HG03064 (cell line): ENCODE results near the gene CD38.
"Not testable (repeated sequence)": the region's sequence is repeated elsewhere in the genome, so short reads cannot be mapped to it uniquely, and the experiment has no call there.

ENCODE experiments used
- ATAC-seq: cut with Tn5 transposase; IDR thresholded peaks from one replicate; pipeline ENCODE4 v1.9.1; 2021; ENCODE audit warnings: low read depth; ENCODE audit not compliant: unreplicated experiment

CD38 gene

GRCh38 chr4:15778289-15779241, at the start of gene CD38:
Gene CD38 (plus strand): TSS chr4:15778328. CDS start chr4:15778415, 87 bp downstream.
- peak; percentile 60 for ATAC-seq

DNA sequence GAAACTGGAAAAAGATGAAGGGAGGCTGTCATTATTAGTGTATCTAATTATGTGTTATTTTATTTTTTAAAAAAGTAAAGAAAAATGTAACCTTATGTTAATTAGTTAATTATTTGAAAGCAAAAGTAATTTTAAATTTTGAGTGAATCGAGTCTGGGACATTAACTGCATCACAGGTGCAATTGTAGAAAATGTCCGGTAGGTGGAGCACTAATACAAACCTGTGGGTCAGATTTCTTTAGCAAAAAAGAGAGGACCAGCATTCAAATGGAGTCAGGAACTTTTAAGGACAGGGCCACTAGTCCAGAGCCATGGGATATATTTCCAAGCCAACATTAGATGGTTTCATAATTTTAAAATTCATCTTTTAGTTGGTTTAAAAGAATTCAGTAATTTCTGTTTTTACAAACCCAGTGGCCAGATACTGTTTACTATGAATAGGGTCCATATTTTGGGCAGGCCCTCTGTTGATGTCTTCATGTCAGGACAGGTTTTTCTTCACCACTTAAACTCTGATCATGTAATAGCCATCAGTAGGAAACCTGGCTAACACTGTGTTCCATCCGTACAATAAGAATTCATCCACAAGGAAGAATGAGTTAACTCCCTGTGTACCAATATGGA, 48.1 kb upstream of the CD38 start:
- ATAC-seq: no peak

DNA sequence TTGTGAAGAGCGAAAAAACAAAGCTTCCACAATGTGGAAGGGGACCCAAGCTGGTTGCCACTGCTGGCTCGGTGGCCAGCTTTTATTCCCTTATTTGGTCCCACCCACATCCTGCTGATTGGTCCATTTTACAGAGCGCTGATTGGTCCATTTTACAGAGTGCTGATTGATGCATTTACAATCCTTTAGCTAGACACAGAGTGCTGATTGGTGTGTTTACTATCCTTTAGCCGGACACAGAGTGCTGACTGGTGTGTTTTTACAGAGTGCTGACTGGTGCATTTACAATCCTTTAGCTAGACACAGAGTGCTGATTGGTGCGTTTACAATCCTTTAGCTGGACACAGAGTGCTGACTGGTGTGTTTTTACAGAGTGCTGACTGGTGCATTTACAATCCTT, 45.1 kb upstream of the CD38 start:
- not testable (repeated sequence) for ATAC-seq

DNA sequence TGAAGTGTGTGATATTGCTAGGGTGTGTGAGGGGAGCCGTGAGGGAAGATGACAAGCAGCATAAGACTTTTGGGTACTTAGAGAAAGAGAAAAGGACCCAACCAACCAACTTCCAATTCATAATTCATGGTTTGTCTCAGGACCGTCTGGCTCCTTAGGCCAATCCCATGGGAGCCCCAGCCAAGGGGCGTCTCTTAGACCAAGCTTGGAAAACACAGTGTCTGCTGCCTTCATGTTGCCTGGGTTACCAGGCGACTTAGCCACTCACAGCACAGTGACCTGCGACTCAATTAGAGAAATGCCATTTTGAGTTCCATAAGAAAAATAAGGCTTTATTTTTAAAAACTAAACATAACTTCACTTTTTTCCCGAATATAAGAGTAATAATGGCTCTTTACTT, 42.6 kb upstream of the CD38 start:
- no peak for ATAC-seq

GRCh38 chr4:15736514-15737050, 41.5 kb upstream of the CD38 start:
- ATAC-seq: no peak

GRCh38 chr4:15737255-15737654, 40.9 kb upstream of the CD38 start:
- no peak for ATAC-seq

- no peak for ATAC-seq
These were observed 39.3 kb upstream of the CD38 start for GRCh38 chr4:15738877-15739276.

GRCh38 chr4:15740764-15741404, 37.2 kb upstream of the CD38 start:
- no peak for ATAC-seq

DNA sequence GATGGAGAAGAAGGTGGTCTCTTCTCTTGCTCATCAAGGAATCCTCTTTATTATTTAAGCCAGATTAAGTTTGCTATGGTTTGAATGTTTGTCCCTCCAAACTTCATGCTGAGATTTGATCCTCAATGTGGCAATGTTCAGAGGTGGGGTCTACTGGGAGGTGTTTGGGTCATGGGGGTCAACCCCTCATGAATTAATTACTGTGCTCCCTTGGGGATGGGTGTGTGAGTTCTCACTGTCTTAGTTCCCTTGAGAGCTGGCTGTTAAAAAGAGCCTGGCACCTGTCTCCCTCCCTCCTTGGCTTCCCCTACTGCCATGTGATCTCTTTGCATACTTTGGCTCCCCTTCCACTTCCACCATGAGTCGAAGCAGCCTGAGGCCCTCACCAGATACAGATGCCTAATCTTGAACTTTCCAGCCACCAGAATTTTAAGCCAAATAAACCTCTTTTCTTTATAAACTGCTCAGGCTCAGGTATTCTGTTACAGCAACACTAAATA, 36.0 kb upstream of the CD38 start:
- ATAC-seq: no peak

DNA sequence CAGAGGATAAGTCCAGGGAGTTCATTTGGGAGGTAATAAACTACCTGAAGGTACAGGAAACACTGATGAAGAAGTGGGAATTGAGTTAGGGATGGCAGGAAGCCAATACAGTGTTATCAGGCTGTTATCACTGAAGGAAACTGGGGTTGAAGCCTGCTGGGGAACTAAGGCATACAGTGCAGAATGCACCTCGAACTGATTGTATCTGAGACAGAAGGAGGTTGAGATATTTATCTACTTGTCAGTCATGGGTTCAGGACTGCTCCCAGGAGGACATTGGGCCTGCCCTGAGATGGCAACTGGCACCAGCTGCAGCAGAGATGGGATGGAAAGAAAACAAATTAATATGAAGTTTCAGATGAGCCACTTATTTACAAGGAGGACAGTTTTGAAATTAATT, 35.5 kb upstream of the CD38 start:
- no peak for ATAC-seq

GRCh38 chr4:15744016-15744545, 34.0 kb upstream of the CD38 start:
- ATAC-seq: no peak

DNA sequence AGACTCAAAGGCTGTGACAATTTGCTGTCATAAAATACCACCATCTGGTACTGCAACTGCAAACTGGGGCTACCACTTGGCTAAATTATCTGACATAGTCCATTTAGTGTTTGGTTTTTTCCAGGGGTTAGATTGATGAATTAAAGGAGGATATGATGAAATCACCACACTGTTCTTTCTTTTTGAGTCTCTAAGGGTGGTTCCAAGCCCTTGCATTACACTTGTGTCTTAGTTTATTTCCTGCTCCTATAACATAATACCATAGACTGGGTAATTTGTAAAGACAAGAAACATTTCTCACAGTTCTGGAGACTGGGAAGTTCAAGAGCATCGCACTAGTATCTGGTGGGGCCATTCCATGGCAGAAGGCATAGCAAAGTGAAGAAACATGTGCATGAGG, 32.0 kb upstream of the CD38 start:
- no peak for ATAC-seq

DNA sequence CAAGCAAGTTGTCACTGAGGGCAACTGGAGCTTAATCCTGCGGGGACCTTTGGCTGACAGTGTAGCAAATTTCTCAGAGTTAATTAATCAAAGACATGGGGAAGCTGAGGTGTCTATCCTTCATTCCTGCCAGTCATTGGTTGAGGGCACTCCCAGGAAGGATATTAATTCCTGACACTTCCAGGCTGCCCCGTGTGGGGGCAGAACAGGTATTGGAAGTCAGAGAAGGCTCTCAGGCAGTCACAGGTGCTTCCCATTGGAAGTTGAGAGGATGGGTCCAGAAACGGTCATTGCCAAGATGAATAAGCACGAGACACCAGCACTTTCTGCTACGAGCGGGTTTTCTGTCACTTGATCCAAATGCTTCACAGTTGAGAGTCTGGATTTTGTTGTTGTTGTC, 29.1 kb upstream of the CD38 start:
- no peak for ATAC-seq

GRCh38 chr4:15751153-15751552, 27.0 kb upstream of the CD38 start:
- no peak for ATAC-seq

- no peak for ATAC-seq
These were observed 25.0 kb upstream of the CD38 start for GRCh38 chr4:15753081-15753480.

DNA sequence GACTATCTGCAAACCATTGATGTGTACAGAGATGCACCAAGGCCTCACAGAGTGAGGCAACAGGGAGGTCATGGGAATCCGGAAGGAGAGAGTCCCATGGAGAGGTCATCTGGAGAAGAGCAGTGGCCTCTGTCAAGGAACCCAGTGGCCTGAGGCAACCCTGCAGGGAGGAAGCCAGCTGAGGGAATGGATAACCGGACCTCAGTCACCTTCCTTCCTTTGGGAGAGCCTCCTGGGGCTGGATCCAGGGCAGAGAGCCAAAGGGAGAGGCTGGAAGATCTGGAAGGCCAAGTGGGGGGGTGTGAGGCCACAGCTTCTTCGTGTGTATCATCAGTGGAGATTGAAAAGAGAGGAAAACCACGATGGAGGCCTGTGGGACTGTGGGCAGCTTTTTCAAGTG, 24.3 kb upstream of the CD38 start:
- no peak for ATAC-seq

GRCh38 chr4:15754323-15754722, 23.8 kb upstream of the CD38 start:
- no peak for ATAC-seq

DNA sequence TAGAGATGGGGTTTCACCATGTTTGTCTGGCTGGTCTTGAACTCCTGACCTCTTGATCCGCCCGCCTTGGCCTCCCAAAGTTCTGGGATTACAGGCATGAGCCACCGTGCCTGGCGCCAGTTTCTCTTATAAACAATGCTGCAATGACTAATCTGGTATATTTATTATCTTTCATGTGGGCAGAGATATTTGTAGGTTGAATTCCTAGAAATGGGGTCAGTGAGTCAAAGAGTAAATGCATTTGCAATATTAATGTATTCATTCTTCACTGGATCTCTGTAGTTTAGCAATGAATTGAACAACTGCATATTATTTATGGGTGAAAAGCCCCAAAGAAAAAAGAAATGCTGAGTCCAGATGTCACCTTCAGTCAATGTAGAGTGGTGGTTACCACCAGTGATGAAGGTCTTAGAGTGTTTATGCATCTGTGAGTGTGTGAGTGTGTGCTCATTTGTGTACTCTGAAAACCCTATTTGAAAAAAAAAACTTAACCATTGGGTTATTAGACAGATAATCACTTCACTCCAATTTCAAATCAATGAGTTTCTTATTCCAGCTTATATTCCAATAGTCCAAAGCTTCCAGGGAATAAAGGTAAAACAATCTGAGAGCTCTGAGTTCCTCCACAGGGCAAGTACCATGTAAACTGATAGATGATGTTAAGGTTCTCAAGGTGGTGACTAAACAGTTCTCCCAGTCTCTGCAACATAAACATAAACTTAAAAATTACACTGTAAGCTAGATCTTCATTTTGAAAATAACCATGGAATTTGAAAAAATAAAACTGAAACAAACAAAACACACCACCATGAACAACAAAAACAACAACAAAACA, 22.6 kb upstream of the CD38 start:
- ATAC-seq: peak; percentile 25

GRCh38 chr4:15756361-15756861, 21.7 kb upstream of the CD38 start:
- ATAC-seq: peak; percentile 78

DNA sequence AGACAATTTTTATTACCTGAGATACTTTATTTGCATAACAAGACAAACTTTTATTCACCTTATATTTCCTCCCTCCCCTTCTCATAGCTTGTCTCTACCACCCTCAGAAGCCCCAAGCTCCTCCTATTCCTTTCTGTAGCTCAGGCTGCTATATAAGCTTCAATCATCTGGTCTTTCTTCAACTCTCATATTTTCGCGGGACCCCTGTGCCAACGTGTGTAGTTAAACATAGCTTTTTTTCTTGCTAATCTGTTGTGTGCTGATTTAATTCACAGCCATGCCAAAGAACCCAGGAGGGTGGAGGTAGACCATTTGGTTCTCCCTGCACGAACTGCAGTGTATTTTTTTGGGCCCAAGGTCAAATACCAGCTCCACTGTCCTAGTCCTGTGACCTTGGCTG, 21.1 kb upstream of the CD38 start:
- ATAC-seq: no peak
